Stimulated activated naive B cell treated with anti-CD40 and anti-IgM and Interleukin-4, amounts not matched to agents 10 μg/mL and 1 μg/mL and 100 μg/mL, for 72 hours (primary cell): ENCODE results near the gene SIRPB2.
A peak's percentile ranks its signal among the peaks of the same experiment; 100 is the strongest.

ENCODE experiments used
- ATAC-seq, 2 donors: fragments of 150-1000 bp; cut with Tn5 transposase; replicated peaks; 2 replicates each; pipeline ENCODE4 v1.10.0; 2021; ENCODE audit warnings: moderate library complexity in 1 of 2
- DNase-seq: peaks from one replicate; pipeline ENCODE4 v3.0.0; 2021
- H3K27ac Mint-ChIP-seq: one replicate; pipeline ENCODE4 v1.8.0; 2022; ENCODE audit warnings: mild to moderate bottlenecking, mixed read lengths
- H3K27me3 Mint-ChIP-seq, 2 donors: one replicate each; pipeline ENCODE4 v1.8.0; 2022; ENCODE audit warnings: mixed read lengths in 2 of 2
- H3K36me3 Mint-ChIP-seq, 2 donors: one replicate each; pipeline ENCODE4 v1.8.0; 2022; ENCODE audit warnings: mixed read lengths in 2 of 2, mild to moderate bottlenecking in 1 of 2
- H3K4me1 Mint-ChIP-seq, 2 donors: one replicate each; pipeline ENCODE4 v1.8.0; 2022; ENCODE audit warnings: mixed read lengths in 2 of 2, mild to moderate bottlenecking in 1 of 2
- H3K4me3 Mint-ChIP-seq, 2 donors: one replicate each; pipeline ENCODE4 v1.8.0; 2022; ENCODE audit warnings: mild to moderate bottlenecking in 2 of 2, mixed read lengths in 2 of 2, moderate library complexity in 1 of 2
- H3K9me3 Mint-ChIP-seq, 2 donors: one replicate each; pipeline ENCODE4 v1.8.0; 2022; ENCODE audit warnings: mixed read lengths in 2 of 2, mild to moderate bottlenecking in 1 of 2

SIRPB2 gene

DNA sequence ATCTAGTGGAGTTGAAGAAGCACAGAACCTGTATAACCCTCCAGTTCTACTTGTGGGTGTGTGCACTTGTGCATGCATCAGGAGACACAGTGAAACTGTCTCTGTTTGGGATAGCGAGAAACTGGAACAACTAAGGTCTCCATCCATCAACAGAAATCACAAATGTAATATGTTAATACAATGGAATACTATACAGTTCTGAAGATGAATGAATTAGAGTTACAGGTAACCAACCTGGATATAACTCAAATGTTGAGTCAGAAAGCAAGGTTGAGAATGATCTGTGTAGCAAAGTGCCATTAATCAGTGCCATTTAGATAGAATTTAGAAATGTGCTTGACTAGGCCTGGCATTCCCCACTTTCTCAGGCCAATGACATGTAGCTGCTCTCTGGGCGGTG is 20.0 kb downstream of the SIRPB2 start:
- no peak for DNase-seq
- Mint-ChIP-seq H3K4me3 (no peak overlapping the region), H3K4me1 (peaks cover 35 to 40% of the 10 kb centered on the region in 2 donors), H3K27me3 (no peaks in the 10 kb centered on the region), H3K27ac (no peak overlapping the region), H3K9me3 (peaks cover 3 to 5% of the 10 kb centered on the region in 2 donors), H3K36me3 (no peaks in the 10 kb centered on the region)
- ATAC-seq = no peak

DNA sequence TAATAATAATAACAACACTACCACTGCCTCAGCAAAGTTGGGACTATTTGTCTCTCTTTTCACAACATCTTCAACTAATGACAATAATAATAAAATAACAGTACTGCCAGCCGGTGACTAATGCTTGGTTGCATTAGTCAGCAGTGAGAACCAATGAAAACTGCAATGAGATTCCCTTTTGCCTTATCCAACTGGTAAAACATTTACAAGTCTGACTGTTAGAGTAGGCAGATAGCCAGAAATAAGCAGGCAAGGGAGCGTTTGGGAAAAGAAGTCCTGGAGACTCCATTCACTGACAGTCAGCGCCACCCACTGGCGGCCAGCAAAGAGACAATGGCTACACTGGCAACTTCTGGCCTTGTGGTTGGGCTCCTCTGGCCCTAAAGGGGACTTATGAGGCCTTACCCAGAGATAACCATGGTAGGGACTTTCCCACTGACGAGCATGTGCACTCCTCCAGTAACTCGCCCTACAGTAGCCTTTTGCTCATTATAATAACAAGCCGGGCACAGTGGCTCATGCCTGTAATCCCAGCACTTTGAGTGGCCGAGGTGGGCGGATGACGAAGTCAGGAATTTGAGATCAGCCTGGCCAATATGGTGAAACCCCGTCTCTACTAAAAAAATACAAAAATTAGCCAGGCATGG is 21.2 kb downstream of the SIRPB2 start:
- ATAC-seq (peak; percentile 33 to 51), DNase-seq (peak; percentile 41)
- H3K9me3 Mint-ChIP-seq = peaks cover 3 to 5% of the 10 kb centered on the region in 2 donors

DNA sequence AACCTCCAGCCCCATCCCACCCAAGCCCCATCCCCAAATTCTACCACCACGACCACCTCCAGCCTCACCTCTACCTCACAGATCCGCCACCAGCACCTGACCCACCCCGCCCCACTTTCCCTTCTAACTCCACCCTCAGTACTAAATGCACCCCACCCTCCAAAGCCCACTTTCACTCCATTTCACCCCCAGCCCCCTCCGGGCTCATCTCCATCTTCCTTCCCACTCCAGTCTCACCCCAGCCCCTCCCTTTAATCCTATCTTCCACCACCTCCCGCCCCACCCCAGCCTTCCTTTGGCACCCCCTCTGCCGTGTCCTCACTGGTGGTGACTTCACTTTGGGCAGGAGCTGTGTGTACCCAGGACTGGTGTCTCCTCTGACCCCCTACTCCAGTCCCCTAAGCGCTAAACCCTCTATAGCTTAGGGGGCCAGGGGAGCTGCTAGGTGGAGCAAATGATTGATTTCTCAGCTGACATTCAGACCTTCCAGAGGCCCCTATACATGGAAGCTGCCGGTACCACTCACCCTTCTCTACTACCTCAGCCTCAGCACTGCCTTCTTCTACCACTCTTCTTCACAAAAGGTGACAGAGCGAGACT is 21.8 kb downstream of the SIRPB2 start:
- ATAC-seq (no peak), DNase-seq (no peak)
- H3K27ac Mint-ChIP-seq = no peak overlapping the region
- H3K4me3 Mint-ChIP-seq = no peak overlapping the region
- no peaks in the 10 kb centered on the region for H3K27me3 Mint-ChIP-seq
- peaks cover 0 to 1% of the 10 kb centered on the region in 2 donors for H3K36me3 Mint-ChIP-seq
- H3K4me1 Mint-ChIP-seq = peaks cover 46 to 53% of the 10 kb centered on the region in 2 donors
- peaks cover 3 to 5% of the 10 kb centered on the region in 2 donors for H3K9me3 Mint-ChIP-seq

More for the DNA sequence above, 21.2 kb downstream of the SIRPB2 start:
- peak overlapping the region; percentile 51 for H3K27ac Mint-ChIP-seq
- peaks cover 41 to 47% of the 10 kb centered on the region in 2 donors for H3K4me1 Mint-ChIP-seq
- H3K36me3 Mint-ChIP-seq = no peaks in the 10 kb centered on the region
- no peaks in the 10 kb centered on the region for H3K27me3 Mint-ChIP-seq
- H3K4me3 Mint-ChIP-seq = no peak overlapping the region

DNA sequence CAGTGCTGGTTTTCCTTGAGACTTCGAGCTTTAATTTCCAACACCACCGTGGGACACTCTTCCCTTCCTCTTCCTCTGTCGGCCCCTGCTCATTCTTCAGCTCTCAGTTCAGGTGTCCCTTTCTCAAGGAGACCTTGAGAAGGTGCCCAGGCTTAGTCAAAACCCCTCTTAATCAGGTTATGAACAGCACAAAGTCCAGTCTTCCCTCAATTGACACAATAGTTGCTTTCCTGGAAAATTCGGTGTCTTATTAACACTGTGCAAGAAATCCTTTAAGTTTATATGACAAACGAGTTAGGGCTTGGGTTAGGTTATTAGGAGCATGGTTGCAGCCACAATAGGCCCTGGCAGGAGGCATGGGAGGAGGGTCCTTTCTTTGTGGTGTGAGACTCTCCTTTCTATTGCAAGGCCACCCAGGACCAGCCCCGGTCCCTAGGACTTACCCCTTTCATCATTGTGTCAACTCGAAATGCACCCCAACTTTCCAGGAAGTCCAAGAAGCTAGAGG is 23.0 kb downstream of the SIRPB2 start:
- peak overlapping the region; percentile 89 to 93 for H3K4me3 Mint-ChIP-seq
- H3K27ac Mint-ChIP-seq = peak overlapping the region; percentile 95
- H3K4me1 Mint-ChIP-seq = peaks cover 55 to 64% of the 10 kb centered on the region in 2 donors

DNA sequence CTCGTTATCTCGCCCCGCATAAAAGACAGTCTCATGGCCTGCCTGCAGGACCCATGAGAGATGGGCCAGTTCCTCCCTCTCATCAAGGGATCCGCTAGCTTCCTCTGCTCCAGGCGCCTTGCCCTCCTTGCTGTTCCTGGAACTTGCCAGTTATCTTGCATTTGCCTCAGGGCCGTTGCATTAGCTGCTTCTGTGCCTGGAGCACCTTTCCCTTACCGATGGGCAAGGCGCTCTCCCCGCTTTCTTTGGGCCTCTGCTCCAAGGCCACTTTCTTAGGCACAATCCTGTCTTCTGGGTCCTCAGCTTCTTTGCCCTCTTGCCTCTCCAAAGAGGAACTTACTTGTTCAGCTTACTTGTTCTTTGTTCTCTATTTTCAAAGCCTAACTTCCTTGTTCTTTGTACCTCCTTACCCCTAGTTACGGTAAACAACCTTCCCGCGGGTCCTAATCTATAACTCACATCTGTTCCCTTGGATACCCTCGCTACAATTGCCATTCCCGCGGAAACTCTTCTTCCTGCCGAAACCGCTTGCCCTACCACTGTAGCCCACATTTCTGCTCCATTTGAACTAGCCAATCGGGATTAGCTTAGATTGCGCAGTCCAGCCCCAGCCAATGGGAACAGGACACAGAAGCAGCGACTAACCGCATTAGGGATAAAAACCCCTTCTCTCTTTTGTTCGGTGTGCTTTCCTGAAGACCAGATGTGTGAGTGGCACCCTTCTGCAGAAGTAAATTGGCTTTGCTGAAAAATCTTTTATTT is 23.7 kb downstream of the SIRPB2 start:
- Mint-ChIP-seq H3K4me1 (peaks cover 51 to 61% of the 10 kb centered on the region in 2 donors), H3K27me3 (no peaks in the 10 kb centered on the region), H3K4me3 (peak overlapping the region; percentile 89 to 93), H3K27ac (peak overlapping the region; percentile 95), H3K36me3 (peaks cover 5 to 11% of the 10 kb centered on the region in 2 donors), H3K9me3 (peaks cover 2 to 5% of the 10 kb centered on the region in 2 donors)
- DNase-seq (peak; percentile 19), ATAC-seq (peak; percentile 19 to 45)

More for the DNA sequence above, 23.0 kb downstream of the SIRPB2 start:
- DNase-seq = no peak
- Mint-ChIP-seq H3K36me3 (peaks cover under 1 to 7% of the 10 kb centered on the region in 2 donors), H3K27me3 (no peaks in the 10 kb centered on the region), H3K9me3 (peaks cover 3 to 5% of the 10 kb centered on the region in 2 donors)
- ATAC-seq = no peak

DNA sequence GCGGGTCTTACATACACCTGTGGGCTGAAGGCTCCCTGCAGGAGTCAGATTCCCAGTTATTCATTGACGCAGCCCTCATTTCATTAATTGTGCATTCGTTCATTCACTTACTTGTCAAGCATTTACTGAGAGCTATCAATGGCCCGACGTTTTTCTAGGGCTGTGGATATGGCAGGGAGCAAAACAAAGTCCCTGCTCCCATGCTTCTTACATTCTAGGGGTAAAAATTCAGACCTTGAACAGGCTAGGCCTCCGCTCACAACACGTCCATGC is 24.2 kb downstream of the SIRPB2 start:
- DNase-seq (no peak), ATAC-seq (no peak)
- Mint-ChIP-seq H3K4me1 (peaks cover 51 to 60% of the 10 kb centered on the region in 2 donors), H3K27me3 (no peaks in the 10 kb centered on the region), H3K27ac (peak overlapping the region; percentile 95), H3K36me3 (peaks cover 5 to 11% of the 10 kb centered on the region in 2 donors), H3K9me3 (peaks cover 2 to 5% of the 10 kb centered on the region in 2 donors), H3K4me3 (peak overlapping the region; percentile 89 to 93)

DNA sequence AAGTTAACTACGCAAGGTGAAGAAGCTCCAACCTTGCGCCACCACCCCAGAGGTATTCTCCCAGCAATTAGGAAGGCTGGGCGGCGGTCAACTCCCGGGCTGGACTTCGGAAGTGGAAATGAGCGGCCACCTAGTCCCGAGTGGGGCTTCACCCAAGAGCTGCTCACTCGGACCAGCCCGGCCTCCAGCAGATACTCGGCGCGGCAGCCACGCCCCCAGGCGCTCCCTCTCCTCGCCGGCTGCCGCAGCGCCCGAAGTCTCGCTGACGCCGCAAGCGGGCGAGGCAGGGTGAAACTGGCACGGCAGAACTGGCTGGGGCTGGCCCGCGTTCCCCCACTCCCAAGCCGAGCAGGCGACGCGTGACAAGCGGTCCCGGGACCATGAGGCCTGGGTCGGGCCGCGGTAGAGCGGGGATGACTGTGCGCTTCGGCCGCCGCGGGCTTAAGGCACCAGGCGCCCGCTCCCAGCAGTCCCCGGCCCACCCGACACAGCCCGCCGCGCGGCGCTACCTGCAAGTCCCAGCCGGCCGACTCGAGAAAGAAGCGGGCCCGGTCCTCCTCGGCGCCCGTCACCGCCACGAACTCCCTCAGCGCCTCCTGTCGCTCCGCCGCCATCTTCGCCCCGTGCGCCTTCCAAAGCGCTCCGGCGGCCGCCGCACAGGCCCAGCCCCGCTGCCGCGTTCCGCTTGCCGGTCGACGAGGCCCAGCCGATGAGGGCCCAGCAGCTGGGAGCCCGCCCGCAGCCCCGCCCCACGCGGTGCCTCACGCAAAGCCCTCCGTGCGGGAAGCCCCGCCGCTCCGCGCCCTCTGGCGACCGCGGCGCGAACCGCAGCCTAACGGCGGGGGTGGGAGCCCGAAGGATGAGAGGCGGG is 24.8 kb downstream of the SIRPB2 start, which contains the start of gene NSFL1C:
Gene NSFL1C, minus strand, starts transcription at position 639 of the 871 bp plus-strand sequence. Its CDS starts 25 bp downstream, at position 614.
- Mint-ChIP-seq H3K4me1 (peaks cover 47 to 61% of the 10 kb centered on the region in 2 donors), H3K27ac (peak within 1 kb of the TSS; percentile 95), H3K9me3 (peaks cover 2 to 5% of the 10 kb centered on the region in 2 donors), H3K4me3 (peak within 1 kb of the TSS; percentile 89 to 93), H3K27me3 (no peaks in the 10 kb centered on the region), H3K36me3 (peaks cover 5 to 11% of the 10 kb centered on the region in 2 donors)
- ATAC-seq (peak; percentile 89 to 95), DNase-seq (peak; percentile 96)

DNA sequence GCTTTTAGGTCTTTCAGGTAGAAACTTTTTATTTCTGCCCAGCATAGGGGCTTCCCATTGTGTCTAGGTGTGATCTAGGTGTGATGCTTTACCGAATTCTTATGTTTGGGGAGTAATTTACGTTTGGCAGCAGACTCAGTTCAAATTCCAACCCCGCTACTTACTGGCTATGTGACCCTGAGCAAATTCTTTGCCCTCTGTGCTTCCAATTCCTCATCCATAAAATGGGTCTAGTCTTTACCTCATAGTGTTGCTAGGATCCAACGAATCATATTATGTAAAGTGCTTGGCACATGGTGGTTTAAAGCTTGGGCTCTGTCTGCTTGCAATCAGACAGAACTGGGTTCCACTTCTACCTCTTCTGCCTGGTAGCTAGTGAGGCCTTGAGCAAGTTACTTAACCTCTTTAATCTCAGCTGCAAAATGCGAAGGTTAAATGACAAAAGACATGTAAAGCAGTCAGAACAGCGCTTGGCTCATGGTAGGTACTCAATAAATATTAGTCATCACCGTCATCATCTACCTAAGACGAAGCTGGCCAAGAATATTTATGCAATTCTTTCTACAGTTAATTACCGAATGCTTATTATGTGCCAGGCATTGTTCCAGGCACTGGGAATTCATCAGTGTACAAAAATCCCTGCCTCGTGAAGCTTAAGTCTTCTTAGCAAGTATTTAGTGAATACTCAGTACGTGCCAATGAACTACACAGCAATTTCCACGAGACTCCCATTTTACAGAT is 25.6 kb downstream of the SIRPB2 start:
- Mint-ChIP-seq H3K4me1 (peaks cover 45 to 69% of the 10 kb centered on the region in 2 donors), H3K9me3 (peaks cover 2 to 5% of the 10 kb centered on the region in 2 donors), H3K27ac (peak overlapping the region; percentile 91), H3K4me3 (peak overlapping the region; percentile 89 to 93), H3K27me3 (no peaks in the 10 kb centered on the region), H3K36me3 (peaks cover 10 to 19% of the 10 kb centered on the region in 2 donors)
- DNase-seq (no peak), ATAC-seq (no peak)

DNA sequence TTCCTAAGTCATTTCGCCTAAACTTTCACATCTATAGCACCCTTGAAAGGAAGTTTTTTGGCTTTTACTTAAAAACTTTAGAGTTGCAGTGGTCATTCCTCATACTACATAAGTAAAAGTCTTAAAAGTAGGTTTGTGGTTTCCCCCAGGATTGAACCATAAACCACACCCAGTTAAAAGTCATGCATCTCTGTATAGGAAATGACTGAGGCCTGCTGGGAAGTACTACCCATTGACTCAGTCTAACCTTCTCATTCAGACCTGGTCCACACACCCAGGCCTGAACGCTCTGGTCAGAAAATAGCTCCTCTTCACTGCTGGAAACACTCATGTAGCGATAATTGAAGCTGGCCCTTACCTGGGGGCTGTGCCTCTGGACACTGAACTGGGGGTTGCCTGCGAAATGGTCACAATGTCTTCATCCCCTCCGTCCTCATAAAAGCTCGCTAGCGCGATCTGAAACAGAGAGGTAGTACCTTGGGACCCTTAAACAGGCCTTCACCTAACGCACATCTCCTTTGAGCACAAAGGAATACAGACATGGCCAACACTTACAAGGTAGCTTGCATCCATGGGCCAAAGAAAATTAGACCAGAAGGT is 27.1 kb downstream of the SIRPB2 start:
- DNase-seq (no peak), ATAC-seq (no peak)
- Mint-ChIP-seq H3K27me3 (no peaks in the 10 kb centered on the region), H3K4me1 (peaks cover 41 to 58% of the 10 kb centered on the region in 2 donors), H3K36me3 (peaks cover 19 to 33% of the 10 kb centered on the region in 2 donors), H3K9me3 (peaks cover 2 to 5% of the 10 kb centered on the region in 2 donors), H3K4me3 (no peak overlapping the region), H3K27ac (no peak overlapping the region)

DNA sequence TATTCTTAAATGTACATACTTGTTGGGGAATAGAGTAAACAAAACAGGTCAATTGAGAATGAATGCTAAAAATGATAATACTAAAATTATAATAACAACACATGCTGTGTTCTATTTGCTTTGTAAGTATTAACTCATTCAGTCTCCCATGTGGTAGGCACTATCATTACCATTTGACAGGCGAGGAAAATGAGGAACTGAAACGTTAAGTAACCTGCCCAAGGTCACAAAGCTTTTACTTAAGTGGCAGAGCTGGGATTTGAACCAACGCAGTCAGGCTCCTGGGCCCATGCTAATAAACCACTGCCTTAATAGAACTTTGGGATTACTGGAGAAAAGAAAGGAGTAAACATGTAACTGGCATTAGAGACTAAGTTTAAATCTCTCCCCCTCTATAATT is 28.4 kb downstream of the SIRPB2 start:
- Mint-ChIP-seq H3K27me3 (no peaks in the 10 kb centered on the region), H3K4me1 (peaks cover 37 to 53% of the 10 kb centered on the region in 2 donors), H3K4me3 (no peak overlapping the region), H3K36me3 (peaks cover 27 to 44% of the 10 kb centered on the region in 2 donors), H3K27ac (no peak overlapping the region), H3K9me3 (no peaks in the 10 kb centered on the region)
- ATAC-seq (no peak), DNase-seq (no peak)

DNA sequence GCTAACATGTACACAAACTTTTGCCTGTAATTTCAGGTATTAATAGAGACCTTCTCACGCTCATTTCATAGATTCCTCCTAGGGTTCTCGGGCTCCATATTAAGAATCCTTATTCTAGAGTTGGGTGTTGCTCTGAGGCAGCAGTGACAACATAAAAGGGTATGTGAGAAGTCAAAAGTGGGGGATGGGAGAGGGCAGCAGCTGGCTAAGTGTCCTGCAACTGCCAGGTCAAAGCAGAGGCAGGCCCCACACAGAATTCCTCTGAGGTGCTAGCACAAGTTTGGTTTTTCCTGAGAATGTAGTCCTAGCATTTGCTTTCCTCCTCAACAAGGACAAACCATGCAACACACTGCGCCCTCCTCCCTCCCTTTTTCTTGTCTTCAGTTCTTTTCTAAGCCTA is 29.2 kb downstream of the SIRPB2 start:
- no peaks in the 10 kb centered on the region for H3K27me3 Mint-ChIP-seq
- H3K27ac Mint-ChIP-seq = no peak overlapping the region
- DNase-seq (no peak), ATAC-seq (no peak)
- no peak overlapping the region for H3K4me3 Mint-ChIP-seq
- H3K36me3 Mint-ChIP-seq = peaks cover 32 to 50% of the 10 kb centered on the region in 2 donors
- H3K4me1 Mint-ChIP-seq = peaks cover 29 to 45% of the 10 kb centered on the region in 2 donors
- no peaks in the 10 kb centered on the region for H3K9me3 Mint-ChIP-seq

DNA sequence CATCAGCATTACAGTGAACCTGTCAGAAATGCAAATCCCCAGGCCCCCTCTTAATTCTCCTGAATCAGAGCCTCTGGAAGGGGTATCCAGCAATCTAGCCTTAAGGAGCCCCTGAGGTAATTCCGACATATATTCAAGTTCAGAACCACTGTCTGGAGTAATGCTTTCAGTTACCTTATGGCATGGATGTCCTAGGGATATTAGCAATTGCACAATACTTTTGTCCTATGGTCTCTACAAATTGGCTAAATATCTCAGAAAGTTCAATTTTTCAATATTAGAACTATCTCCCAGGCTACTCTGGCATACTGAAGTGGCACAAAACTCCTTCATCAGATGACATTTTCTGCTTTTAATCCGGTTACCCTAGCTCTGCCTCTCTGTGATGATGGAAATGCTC is 30.9 kb downstream of the SIRPB2 start:
- DNase-seq (no peak), ATAC-seq (no peak)
- Mint-ChIP-seq H3K27me3 (no peaks in the 10 kb centered on the region), H3K27ac (no peak overlapping the region), H3K4me1 (peaks cover 31 to 40% of the 10 kb centered on the region in 2 donors), H3K9me3 (no peaks in the 10 kb centered on the region), H3K4me3 (no peak overlapping the region), H3K36me3 (peaks cover 37 to 54% of the 10 kb centered on the region in 2 donors)

DNA sequence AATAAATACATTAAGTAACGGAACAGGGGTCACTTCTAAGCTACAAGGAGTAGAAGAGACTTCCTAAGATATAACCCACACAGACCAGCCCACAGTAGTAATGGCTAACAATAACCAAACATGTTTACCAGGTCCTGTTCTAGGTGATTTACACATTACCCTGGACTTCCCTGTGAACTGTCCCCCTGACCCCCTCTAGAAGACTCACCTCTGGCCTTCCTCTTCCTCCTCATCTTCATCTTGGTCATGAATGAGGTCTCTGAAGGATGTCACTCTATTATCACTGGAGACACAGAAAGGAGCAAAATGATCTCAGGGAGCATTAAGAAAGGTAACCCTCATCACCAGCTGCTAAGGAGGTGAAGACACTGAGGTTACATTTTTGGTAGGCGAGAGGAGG is 33.2 kb downstream of the SIRPB2 start:
- Mint-ChIP-seq H3K27me3 (no peaks in the 10 kb centered on the region), H3K27ac (no peak overlapping the region), H3K36me3 (peaks cover 55 to 65% of the 10 kb centered on the region in 2 donors), H3K4me1 (peaks cover 13 to 17% of the 10 kb centered on the region in 2 donors), H3K9me3 (no peaks in the 10 kb centered on the region), H3K4me3 (no peak overlapping the region)
- DNase-seq = no peak
- ATAC-seq = no peak
